ENCODE data around the gene CCDC82.

Gene CCDC82

DNA sequence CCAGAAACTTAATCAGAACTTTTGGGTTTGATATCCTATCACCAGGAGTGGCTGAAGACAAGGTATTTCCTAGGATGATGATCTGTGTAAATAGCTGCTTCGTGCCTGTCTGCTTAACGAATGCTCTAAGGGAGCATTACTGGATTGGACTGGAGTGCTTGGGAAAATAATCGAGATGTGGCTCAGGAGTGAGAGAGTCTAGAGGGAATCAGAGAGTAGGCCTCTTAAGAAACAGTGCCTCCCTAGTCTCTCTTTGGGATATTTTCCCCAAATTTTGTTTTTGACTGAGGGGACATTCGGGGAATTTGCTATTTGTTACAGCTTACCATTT is 49.2 kb downstream of the CCDC82 start:
- no peaks in the 10 kb centered on the region for H3K36me3 ChIP-seq (ENCODE audit: control insufficient read depth, low read length)
- no peak overlapping the region for H3K4me2 ChIP-seq (ENCODE audit: low read length)
- no peak overlapping the region for H3K4me3 ChIP-seq (ENCODE audit: low read length)
- H3K9me2 ChIP-seq (replicated peaks; ENCODE audit: control insufficient read depth, low read length): no peaks in the 10 kb centered on the region
- no peaks in the 10 kb centered on the region for H3K9me3 ChIP-seq (ENCODE audit: control insufficient read depth, insufficient read depth, low read length)
- no peaks in the 10 kb centered on the region for H4K20me1 ChIP-seq (ENCODE audit: control insufficient read depth, insufficient read depth, low read depth, low read length)
- no peak overlapping the region for H3K27ac ChIP-seq (ENCODE audit: low read depth, low read length)
- H3K4me1 ChIP-seq (ENCODE audit: control insufficient read depth, low read length): peaks cover 18% of the 10 kb centered on the region
- no peaks in the 10 kb centered on the region for H3F3A ChIP-seq (ENCODE audit: control insufficient read depth, insufficient read depth)
- no peak for TF ChIP-seq EZH2phosphoT487 (IDR thresholded peaks at IDR 0.05; ENCODE audit: borderline replicate concordance, low read length)
- TF ChIP-seq, protein P1, sequence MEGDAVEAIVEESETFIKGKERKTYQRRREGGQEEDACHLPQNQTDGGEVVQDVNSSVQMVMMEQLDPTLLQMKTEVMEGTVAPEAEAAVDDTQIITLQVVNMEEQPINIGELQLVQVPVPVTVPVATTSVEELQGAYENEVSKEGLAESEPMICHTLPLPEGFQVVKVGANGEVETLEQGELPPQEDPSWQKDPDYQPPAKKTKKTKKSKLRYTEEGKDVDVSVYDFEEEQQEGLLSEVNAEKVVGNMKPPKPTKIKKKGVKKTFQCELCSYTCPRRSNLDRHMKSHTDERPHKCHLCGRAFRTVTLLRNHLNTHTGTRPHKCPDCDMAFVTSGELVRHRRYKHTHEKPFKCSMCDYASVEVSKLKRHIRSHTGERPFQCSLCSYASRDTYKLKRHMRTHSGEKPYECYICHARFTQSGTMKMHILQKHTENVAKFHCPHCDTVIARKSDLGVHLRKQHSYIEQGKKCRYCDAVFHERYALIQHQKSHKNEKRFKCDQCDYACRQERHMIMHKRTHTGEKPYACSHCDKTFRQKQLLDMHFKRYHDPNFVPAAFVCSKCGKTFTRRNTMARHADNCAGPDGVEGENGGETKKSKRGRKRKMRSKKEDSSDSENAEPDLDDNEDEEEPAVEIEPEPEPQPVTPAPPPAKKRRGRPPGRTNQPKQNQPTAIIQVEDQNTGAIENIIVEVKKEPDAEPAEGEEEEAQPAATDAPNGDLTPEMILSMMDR (IDR thresholded peaks at IDR 0.05; ENCODE audit: low read depth, low read length, poor library complexity, severe bottlenecking): no peak
- peaks cover 13% of the 10 kb centered on the region for H3K27me3 ChIP-seq (ENCODE audit: control insufficient read depth, low read length)
- H3K79me2 ChIP-seq (ENCODE audit: control insufficient read depth, low read length): no peaks in the 10 kb centered on the region

DNA sequence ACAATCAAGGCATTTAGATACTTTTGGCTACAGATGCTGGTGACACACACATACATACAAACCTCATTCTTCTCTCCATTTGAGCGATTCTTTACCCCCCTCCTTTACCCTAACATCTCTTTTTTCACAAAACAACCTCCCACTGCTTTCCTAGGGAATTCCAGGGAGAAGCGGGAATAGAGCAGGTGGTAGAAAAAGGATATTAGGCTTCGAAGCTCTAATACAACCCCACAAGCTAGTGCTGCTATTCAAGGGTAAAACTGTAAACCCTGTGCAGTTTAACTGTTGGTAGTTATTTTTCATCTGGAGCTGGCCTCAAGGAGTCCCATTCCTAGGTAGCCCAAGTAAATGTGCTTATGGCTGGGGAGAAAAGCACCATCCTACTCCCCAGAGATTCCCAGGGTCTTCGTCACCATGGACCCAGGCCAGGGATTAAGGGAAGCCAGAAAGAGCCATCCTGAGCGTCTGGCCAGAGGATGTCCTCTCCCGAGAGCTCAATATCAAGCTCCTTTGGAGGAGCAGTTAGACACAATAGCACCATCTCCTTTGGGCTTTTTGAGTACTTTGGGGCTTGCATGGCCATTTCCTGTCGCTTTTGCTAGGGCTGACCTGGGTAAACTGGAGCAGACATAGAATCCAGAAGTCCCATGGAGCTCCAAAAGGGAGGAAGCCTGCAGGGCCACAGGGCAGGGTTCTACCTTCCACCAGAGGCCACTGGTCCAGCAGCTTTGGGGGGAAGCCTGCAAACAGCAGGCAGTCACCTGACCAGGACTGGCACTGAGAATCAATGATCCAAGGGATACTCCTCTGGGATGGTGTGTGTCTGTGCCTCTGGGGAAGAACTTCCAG is 49.8 kb downstream of the CCDC82 start:
- no peaks in the 10 kb centered on the region for H3F3A ChIP-seq (ENCODE audit: control insufficient read depth, insufficient read depth)
- H3K79me2 ChIP-seq (ENCODE audit: control insufficient read depth, low read length): no peaks in the 10 kb centered on the region
- H3K9me3 ChIP-seq (ENCODE audit: control insufficient read depth, insufficient read depth, low read length): no peaks in the 10 kb centered on the region
- H3K27ac ChIP-seq (ENCODE audit: low read depth, low read length): no peak overlapping the region
- no peak overlapping the region for H3K4me3 ChIP-seq (ENCODE audit: low read length)
- no peak for TF ChIP-seq EZH2phosphoT487 (IDR thresholded peaks at IDR 0.05; ENCODE audit: borderline replicate concordance, low read length)
- TF ChIP-seq, protein P1 (IDR thresholded peaks at IDR 0.05; ENCODE audit: low read depth, low read length, poor library complexity, severe bottlenecking): no peak
- H3K9me2 ChIP-seq (replicated peaks; ENCODE audit: control insufficient read depth, low read length): no peaks in the 10 kb centered on the region
- peaks cover 18% of the 10 kb centered on the region for H3K4me1 ChIP-seq (ENCODE audit: control insufficient read depth, low read length)
- H3K4me2 ChIP-seq (ENCODE audit: low read length): no peak overlapping the region
- no peaks in the 10 kb centered on the region for H4K20me1 ChIP-seq (ENCODE audit: control insufficient read depth, insufficient read depth, low read depth, low read length)
- peaks cover 13% of the 10 kb centered on the region for H3K27me3 ChIP-seq (ENCODE audit: control insufficient read depth, low read length)
- H3K36me3 ChIP-seq (ENCODE audit: control insufficient read depth, low read length): no peaks in the 10 kb centered on the region

DNA sequence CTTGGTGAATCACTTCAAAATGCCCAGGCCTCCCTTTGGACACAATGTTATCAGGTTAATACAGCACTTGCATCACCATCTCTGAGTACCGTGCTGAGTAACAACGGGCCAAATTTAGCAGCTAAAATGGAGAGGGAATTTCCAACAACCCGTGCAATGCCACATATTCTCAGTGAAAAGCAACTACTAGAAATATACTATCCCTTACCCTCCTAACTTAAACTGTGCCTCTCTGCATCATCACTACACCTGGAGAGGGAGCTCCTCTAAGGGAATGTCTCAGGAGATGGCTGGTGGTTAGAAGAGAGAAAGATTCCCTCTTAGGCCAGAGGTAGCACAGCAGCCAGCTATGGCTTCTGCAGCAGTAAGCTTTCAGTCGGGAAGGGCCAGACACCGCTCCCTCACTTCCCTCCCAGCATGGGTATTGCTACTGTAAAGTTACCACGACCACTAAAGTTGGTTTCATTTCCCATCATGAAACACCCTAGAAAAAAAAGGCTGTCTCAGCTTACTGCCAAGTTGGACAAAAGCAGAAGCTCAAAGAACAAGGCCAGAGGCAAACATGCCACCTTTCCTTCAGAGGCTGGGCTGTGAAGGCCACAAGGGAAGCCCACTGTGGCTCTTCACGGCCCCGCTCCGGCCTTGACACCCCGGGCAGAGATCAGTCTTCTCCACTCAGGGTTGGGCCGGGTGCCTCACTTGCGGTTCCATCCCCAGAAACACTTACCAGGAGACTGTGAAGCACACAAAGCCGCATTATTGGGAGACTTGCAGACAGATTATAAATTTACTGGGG is 50.6 kb downstream of the CCDC82 start:
- Histone ChIP-seq H3K4me1 (ENCODE audit: control insufficient read depth, low read length) (peaks cover 18% of the 10 kb centered on the region), H4K20me1 (ENCODE audit: control insufficient read depth, insufficient read depth, low read depth, low read length) (no peaks in the 10 kb centered on the region), H3K9me2 (replicated peaks; ENCODE audit: control insufficient read depth, low read length) (no peaks in the 10 kb centered on the region), H3K27me3 (ENCODE audit: control insufficient read depth, low read length) (peaks cover 13% of the 10 kb centered on the region), H3K36me3 (ENCODE audit: control insufficient read depth, low read length) (no peaks in the 10 kb centered on the region), H3K4me3 (ENCODE audit: low read length) (no peak overlapping the region), H3K9me3 (ENCODE audit: control insufficient read depth, insufficient read depth, low read length) (no peaks in the 10 kb centered on the region), H3K27ac (ENCODE audit: low read depth, low read length) (no peak overlapping the region), H3F3A (ENCODE audit: control insufficient read depth, insufficient read depth) (no peaks in the 10 kb centered on the region), H3K79me2 (ENCODE audit: control insufficient read depth, low read length) (no peaks in the 10 kb centered on the region), H3K4me2 (ENCODE audit: low read length) (no peak overlapping the region)
- TF ChIP-seq, protein P1 (IDR thresholded peaks at IDR 0.05; ENCODE audit: low read depth, low read length, poor library complexity, severe bottlenecking): no peak
- no peak for TF ChIP-seq EZH2phosphoT487 (IDR thresholded peaks at IDR 0.05; ENCODE audit: borderline replicate concordance, low read length)

Data from DOHH2 (cell line).